HG03103 (cell line): ENCODE measurements around the gene TBL1X.
"Not testable (repeated sequence)": the region's sequence is repeated elsewhere in the genome, so short reads cannot be mapped to it uniquely, and the experiment has no call there.

Experiments used
- ATAC-seq: cut with Tn5 transposase; IDR thresholded peaks from one replicate; pipeline ENCODE4 v1.9.1; 2021; ENCODE audit warnings: low read depth; ENCODE audit not compliant: unreplicated experiment

TBL1X gene

GRCh38 chrX:9458516-9459078, 6.3 kb upstream of the TBL1X start:
- no peak for ATAC-seq

GRCh38 chrX:9459186-9459748, 5.6 kb upstream of the TBL1X start:
- ATAC-seq, result no peak

- no peak for ATAC-seq
These were observed 3.8 kb upstream of the TBL1X start for GRCh38 chrX:9461087-9461486.

- ATAC-seq, result no peak
These were observed 2.4 kb upstream of the TBL1X start for GRCh38 chrX:9462456-9462855.

GRCh38 chrX:9465380-9466123, 694 bp downstream of the TBL1X start:
- no peak for ATAC-seq

- ATAC-seq, result no peak
These were observed 1.3 kb downstream of the TBL1X start for GRCh38 chrX:9466124-9466495.

GRCh38 chrX:9466736-9467135, 1.9 kb downstream of the TBL1X start:
- ATAC-seq, result no peak

GRCh38 chrX:9467146-9467545, 2.3 kb downstream of the TBL1X start:
- ATAC-seq, result no peak

GRCh38 chrX:9467751-9468150, 2.9 kb downstream of the TBL1X start:
- ATAC-seq, result no peak

- no peak for ATAC-seq
These were observed 6.7 kb downstream of the TBL1X start for GRCh38 chrX:9471571-9471985.

GRCh38 chrX:9473708-9474107, 8.8 kb downstream of the TBL1X start:
- no peak for ATAC-seq

GRCh38 chrX:9475417-9475816, 10.6 kb downstream of the TBL1X start:
- ATAC-seq, result not testable (repeated sequence)

GRCh38 chrX:9475984-9476383, 11.1 kb downstream of the TBL1X start:
- ATAC-seq, result no peak

- ATAC-seq, result no peak
These were observed 12.1 kb downstream of the TBL1X start for GRCh38 chrX:9476810-9477575.

GRCh38 chrX:9482408-9482807, 17.6 kb downstream of the TBL1X start:
- ATAC-seq, result no peak

- no peak for ATAC-seq
These were observed 18.0 kb downstream of the TBL1X start for GRCh38 chrX:9482837-9483236.

GRCh38 chrX:9483376-9483775, 18.5 kb downstream of the TBL1X start:
- ATAC-seq, result no peak

- ATAC-seq, result no peak
These were observed 22.0 kb downstream of the TBL1X start for GRCh38 chrX:9486786-9487387.

- no peak for ATAC-seq
These were observed 23.7 kb downstream of the TBL1X start for GRCh38 chrX:9488586-9488985.

GRCh38 chrX:9489234-9489633, 24.4 kb downstream of the TBL1X start:
- no peak for ATAC-seq

- ATAC-seq, result no peak
These were observed 28.0 kb downstream of the TBL1X start for GRCh38 chrX:9492901-9493300.
